GM18951 (cell line): ENCODE measurements around the gene UBAP1L.

Experiments
- POLR2A ChIP-seq: IDR thresholded peaks from 4 replicates; pipeline ENCODE4 v1.6.1; 2011; ENCODE audit warnings: mild to moderate bottlenecking; ENCODE audit not compliant: insufficient read length, insufficient read depth; ENCODE audit errors: extremely low read depth
- in situ Hi-C: fragments of 300-500 bp; cut with MboI; formaldehyde crosslinking; loops from one replicate; pipeline ENCODE4 v1.12.0; 2022; ENCODE audit warnings: low sequenced_read_pairs, mixed read lengths, inconsistent platforms; ENCODE audit not compliant: unreplicated experiment

The UBAP1L gene

GRCh38 chr15:65049418-65049840 is 65.6 kb downstream of the UBAP1L start:
- in situ Hi-C loops, result loop anchor here (25.0 kb wide), 1 partner anchor 238 kb away; the partner anchor contains the start of genes PARP16 and RNU5A-1

GRCh38 chr15:65048241-65048640 is 66.8 kb downstream of the UBAP1L start:
- in situ Hi-C loops, result loop anchor here (25.0 kb wide), 1 partner anchor 239 kb away; the partner anchor contains the start of genes PARP16 and RNU5A-1
- no peak for TF ChIP-seq POLR2A

More at GRCh38 chr15:65049418-65049840, 65.6 kb downstream of the UBAP1L start:
- TF ChIP-seq POLR2A, result no peak

- in situ Hi-C loops, result loop anchor here (25.0 kb wide), 1 partner anchor 242 kb away; the partner anchor contains the start of genes PARP16 and RNU5A-1
- TF ChIP-seq POLR2A, result no peak
Observed at GRCh38 chr15:65044724-65045481, 70.1 kb downstream of the UBAP1L start, which contains the start of gene SLC51B. SLC51B (plus strand) TSS chr15:65045387; CDS start chr15:65050005, 4,618 bp downstream.

GRCh38 chr15:65044218-65044617 is 70.8 kb downstream of the UBAP1L start:
- in situ Hi-C loops, result loop anchor here (25.0 kb wide), 1 partner anchor 243 kb away; the partner anchor contains the start of genes PARP16 and RNU5A-1

GRCh38 chr15:65042776-65043327 is 72.1 kb downstream of the UBAP1L start:
- TF ChIP-seq POLR2A, result no peak
- in situ Hi-C loops, result loop anchor here (25.0 kb wide), 1 partner anchor 244 kb away; the partner anchor contains the start of genes PARP16 and RNU5A-1
